ENCODE measurements around the gene BABAM2.
"Not testable (repeated sequence)": the region's sequence is repeated elsewhere in the genome, so short reads cannot be mapped to it uniquely, and the experiment has no call there.

The BABAM2 gene

GRCh38 chr2:28368357-28368798, 477.8 kb downstream of the BABAM2 start:
- no peak for DNase-seq

GRCh38 chr2:28369358-28369757, 478.8 kb downstream of the BABAM2 start:
- no peak for DNase-seq

DNA sequence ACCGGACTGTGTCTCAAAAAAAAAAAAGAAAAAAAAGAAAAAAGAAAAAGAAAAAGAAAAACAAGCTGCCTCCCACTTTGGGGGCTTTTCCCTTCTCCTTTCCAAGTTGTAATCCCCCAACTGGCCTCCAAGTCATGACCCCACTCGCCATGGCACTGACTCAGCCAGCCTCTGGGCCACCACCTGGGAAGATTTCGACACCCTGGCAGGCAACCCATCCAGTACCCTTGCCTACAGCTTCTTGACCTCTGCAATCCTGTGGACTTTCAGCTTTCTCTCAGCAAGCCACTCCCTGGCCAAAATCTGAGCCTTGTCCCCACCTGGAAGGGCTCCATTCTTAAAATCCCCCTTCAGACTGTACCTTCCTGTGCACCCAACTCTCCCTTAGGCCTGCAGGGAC, 479.8 kb downstream of the BABAM2 start:
- no peak for DNase-seq

GRCh38 chr2:28371728-28372127, 481.2 kb downstream of the BABAM2 start:
- not testable (repeated sequence) for DNase-seq

DNA sequence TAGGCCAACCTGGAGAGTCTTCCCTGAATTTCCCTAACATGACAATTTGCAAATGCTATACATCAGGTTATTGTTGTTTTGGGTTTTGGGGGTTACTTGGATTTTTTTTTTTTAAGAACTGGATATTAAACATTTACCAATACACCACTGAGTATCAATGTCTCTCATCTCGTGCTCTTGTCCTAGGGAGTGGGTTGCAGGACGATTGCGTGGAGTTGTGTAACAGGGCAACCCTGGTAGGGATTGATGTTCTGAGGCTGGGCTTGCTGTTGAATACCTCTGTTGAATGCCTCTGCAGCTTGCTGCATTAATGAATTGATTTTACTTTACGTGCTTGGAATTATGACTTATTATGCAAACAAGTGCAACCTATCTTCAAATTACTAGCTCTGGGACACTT, 483.3 kb downstream of the BABAM2 start:
- DNase-seq, result no peak

DNA sequence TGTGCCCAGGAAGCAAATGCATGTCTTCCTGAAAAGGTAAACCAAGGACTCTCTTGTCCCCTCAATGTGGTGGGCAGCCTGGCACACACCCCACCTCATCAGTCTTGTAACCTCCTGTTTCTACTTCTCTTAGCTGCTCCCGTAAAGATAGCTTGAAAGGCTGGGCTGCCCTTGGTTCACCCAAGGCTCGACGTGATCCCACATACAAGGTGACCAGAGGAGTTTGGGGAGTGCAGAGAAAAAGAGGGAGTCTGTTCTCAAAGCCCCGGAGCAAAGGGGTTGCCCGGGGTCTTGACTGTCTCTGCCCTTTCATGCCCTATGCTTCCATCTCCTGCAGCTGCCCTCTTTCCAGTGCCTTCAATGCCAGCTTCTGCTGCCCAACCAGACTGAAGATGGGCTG, 483.8 kb downstream of the BABAM2 start:
- no peak for DNase-seq

- DNase-seq, result no peak
These were observed 484.7 kb downstream of the BABAM2 start for GRCh38 chr2:28375236-28375635.

DNA sequence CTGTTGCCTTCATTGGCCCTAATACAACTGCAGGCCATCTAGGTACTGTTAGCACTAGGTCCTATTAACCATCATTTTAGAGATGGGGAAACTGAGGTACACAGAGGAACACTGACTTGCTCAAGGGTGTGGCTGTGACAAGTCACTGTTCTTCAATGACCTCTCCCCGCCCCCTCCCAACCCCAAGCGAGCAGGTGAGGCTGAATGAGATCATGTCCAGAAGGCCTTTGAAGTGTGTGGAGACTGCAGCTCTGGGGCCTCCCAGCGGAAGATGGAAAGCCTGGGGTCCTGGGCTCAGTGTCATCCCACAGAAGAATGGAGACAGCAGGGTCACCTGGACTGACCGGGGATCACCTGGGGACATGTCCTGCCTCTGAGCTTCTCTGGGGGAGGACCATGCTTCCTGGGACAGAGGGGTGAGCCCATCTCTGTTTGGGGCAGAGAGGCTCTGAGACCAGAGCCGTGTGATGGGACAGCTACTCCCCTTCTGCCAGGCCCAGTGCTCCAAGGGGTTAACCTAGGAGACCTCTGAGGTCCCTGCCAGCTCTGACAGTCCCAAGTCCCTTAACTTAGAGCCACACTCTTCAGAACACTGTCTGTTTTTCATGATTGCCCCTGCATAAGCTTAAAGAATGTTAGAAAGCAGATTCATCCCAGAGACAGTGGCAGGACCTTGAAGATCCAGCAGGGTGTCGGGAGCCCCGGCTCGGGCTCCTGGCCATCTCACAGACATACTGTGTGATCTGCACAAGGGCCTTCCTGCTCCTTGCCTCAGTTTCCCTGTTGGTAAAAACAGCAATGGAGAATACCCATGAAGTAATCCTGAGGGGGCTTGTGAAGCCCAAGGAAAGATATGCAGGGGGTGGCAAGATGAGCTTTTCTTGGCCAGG, 485.5 kb downstream of the BABAM2 start:
- DNase-seq, result no peak

DNA sequence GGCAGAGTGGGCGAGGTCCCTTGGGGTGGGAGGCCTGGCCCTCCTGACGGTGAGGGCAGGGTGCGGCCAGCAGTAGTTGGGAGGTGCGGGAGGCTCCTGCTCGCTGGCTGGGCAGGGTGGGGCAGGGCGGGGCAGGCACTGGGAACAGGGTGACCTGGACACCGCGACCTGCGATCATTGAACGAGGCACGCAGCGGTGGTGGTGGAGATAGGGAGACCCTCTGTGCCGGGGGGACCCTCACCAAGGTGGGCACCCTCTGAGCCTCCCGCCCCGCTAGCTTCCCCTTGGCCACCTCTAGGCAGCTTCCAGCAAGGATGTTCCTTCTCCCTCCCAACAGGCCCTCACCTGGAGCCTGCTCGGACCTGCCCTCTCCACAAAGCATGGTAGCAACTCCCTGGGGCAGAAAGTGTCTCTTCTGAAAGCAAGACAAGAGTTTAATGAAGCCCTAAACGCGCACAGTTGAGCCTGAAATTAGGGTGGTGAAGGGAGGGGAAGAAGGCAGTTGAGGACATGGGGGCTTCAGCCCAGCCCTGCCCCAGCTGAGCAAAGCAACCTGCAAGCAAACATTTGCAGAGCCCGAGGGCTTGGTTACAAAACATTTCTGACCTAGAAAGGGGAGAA, 486.8 kb downstream of the BABAM2 start:
- DNase-seq, result no peak

- no peak for DNase-seq
These were observed 487.6 kb downstream of the BABAM2 start for GRCh38 chr2:28377984-28378678.

- no peak for DNase-seq
These were observed 488.4 kb downstream of the BABAM2 start for GRCh38 chr2:28378679-28379584.

GRCh38 chr2:28380219-28380618, 489.7 kb downstream of the BABAM2 start:
- no peak for DNase-seq

DNA sequence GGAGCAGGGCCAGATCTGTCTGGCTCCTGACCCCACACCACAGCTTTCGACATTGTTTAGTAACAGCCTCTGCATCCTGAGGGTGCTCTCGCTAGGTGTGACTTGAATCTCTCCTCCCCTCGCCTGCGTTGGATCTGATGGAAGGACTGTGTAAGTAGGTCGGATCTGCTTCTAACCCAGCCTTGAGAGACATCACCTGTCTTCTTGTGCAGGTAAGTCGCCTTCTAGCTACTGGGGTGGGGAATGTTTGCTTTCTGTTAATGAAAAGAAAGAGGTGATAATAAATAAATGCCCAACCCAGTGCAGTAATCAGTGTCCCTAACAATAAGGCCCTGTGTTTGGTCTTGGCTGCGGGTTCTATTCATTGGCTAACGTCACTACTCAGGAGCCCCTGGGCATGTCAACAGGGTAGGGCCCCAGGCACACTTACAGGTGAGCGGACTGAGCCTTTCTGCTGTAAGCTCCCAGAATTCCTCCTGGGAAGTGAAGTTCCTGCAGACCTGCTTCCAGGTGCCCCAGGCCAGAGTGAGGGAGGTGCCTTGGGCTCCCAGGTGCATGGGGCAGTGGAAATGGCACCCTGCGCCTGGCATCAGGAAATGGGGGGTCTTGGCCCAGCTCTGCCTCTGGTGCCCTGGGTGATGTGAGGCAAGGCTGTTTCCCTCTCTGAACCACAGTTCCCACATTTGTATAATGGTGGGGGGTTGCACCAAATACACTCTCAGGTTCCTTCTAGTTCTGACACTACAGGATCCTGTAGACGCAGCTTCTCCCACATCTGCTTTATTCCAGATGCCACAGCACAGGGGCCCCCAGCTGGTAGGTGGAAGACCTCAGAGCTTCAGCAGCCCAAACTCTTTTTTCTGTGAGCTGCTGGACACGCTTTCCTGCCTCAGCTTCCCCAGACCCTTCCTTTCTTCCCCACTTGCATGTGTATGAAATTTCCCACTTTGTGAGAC, 491.0 kb downstream of the BABAM2 start:
- no peak for DNase-seq

- no peak for DNase-seq
These were observed 492.2 kb downstream of the BABAM2 start for GRCh38 chr2:28382755-28383154.

- DNase-seq, result no peak
These were observed 496.8 kb downstream of the BABAM2 start for GRCh38 chr2:28387082-28387960.
